Gastroesophageal sphincter (tissue), 3 donors: ENCODE data around the gene CAPZA2.
"Not testable (repeated sequence)": the region's sequence is repeated elsewhere in the genome, so short reads cannot be mapped to it uniquely, and the experiment has no call there.

Source experiments
- POLR2A ChIP-seq, 2 donors: fragments of 450-650 bp; IDR thresholded peaks; one replicate each; pipeline ENCODE4 v1.6.1; 2017; ENCODE audit warnings: antibody characterized with exemption in 2 of 2, mild to moderate bottlenecking in 2 of 2, moderate library complexity in 1 of 2
- POLR2AphosphoS5 ChIP-seq: sonication (generic); formaldehyde crosslinking; IDR thresholded peaks from one replicate; pipeline ENCODE4 v1.6.1; 2017; ENCODE audit warnings: antibody characterized with exemption
- TF ChIP-seq, protein P1 (sequence below), 4 experiments: fragments of 200-600 bp in 2 of 4; fragments of 450-650 bp in 2 of 4; sonication (generic) in 1 of 4; IDR thresholded peaks; one replicate each; pipeline ENCODE4 v1.5.1; 2017 to 2019; ENCODE audit warnings: antibody characterized with exemption in 4 of 4, mild to moderate bottlenecking in 2 of 4, moderate library complexity in 2 of 4

DNA sequence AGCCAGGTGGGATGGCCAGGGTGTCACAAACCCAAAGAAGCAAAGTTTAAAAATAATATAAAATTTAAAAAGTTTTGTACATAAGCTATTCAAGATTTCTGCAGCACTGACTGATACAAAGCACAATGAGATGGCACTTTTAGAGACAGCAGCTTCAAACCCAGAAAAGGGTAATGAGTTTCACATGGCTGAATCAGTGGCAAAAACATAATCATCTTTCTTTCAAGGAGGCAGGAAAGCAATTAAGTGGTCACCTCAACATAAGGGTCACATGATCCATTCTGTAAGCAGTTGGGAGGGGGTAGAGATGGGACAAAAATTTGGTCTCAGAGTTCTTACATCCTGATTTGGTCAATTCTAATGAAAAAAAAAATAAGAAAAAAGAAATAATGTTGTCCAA is 108.8 kb downstream of the CAPZA2 start:
- TF ChIP-seq, protein P1, sequence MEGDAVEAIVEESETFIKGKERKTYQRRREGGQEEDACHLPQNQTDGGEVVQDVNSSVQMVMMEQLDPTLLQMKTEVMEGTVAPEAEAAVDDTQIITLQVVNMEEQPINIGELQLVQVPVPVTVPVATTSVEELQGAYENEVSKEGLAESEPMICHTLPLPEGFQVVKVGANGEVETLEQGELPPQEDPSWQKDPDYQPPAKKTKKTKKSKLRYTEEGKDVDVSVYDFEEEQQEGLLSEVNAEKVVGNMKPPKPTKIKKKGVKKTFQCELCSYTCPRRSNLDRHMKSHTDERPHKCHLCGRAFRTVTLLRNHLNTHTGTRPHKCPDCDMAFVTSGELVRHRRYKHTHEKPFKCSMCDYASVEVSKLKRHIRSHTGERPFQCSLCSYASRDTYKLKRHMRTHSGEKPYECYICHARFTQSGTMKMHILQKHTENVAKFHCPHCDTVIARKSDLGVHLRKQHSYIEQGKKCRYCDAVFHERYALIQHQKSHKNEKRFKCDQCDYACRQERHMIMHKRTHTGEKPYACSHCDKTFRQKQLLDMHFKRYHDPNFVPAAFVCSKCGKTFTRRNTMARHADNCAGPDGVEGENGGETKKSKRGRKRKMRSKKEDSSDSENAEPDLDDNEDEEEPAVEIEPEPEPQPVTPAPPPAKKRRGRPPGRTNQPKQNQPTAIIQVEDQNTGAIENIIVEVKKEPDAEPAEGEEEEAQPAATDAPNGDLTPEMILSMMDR (IDR thresholded peaks at IDR 0.05) = not testable (repeated sequence)
- not testable (repeated sequence) for TF ChIP-seq POLR2AphosphoS5; POLR2A (IDR thresholded peaks at IDR 0.05)
